Amniotic epithelial cell (primary cell): ENCODE data around the gene STRA6.

Experiments
- DNase-seq: peaks from one replicate; pipeline ENCODE4 v3.0.0-alpha.2; 2010; ENCODE audit warnings: low read depth

STRA6 gene, protein sequence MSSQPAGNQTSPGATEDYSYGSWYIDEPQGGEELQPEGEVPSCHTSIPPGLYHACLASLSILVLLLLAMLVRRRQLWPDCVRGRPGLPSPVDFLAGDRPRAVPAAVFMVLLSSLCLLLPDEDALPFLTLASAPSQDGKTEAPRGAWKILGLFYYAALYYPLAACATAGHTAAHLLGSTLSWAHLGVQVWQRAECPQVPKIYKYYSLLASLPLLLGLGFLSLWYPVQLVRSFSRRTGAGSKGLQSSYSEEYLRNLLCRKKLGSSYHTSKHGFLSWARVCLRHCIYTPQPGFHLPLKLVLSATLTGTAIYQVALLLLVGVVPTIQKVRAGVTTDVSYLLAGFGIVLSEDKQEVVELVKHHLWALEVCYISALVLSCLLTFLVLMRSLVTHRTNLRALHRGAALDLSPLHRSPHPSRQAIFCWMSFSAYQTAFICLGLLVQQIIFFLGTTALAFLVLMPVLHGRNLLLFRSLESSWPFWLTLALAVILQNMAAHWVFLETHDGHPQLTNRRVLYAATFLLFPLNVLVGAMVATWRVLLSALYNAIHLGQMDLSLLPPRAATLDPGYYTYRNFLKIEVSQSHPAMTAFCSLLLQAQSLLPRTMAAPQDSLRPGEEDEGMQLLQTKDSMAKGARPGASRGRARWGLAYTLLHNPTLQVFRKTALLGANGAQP

DNA sequence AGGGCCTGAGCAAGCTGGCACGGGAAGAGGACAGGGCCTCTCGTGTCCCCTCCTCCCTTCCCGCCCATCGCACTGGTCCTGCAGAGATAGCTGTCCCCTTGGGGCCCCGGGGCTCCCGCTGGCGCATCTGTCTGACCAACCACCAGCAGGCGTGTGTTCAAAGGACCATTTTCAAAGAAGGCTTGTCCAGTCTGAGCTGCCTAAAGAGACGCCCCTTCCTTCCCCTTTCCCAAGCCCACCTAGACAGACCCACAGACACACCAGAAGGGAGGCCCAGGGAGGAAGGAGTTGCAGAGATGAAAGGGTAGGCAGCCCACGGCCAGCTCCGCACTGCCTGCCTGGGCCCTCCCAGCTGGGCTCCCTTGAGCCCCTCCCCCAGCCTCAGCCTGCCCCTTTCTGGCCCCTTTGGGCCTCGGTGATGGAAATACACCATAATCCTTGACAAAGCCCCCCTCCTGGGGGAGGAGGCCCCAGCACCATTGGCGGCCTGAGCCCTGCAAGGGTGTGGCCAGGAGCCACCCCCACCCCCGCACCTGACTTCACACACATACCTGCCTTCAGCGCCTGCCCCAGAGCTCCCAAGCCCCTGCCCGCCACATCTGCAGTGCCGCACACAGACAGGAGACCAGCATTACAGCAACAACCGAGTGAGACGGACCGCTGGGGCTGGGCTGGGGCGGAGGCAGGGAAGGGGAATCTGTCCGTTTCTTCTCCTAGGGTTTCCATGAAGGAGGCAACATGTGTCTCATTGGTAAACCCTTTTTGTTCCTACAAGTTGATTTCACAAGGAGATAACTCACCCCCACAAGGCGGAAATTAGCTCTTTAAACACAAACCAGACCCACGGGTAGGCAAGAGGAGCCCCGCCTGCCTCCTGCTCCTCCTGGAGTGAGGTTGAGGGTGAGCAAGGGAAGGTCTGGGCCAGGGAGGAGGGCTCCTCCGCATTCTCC is at the start of gene STRA6:
TSS of gene STRA6 (minus strand) at position 336 of the 950 bp plus-strand sequence. CDS start 520 bp downstream, outside the sequence.
- peak; percentile 94 for DNase-seq

DNA sequence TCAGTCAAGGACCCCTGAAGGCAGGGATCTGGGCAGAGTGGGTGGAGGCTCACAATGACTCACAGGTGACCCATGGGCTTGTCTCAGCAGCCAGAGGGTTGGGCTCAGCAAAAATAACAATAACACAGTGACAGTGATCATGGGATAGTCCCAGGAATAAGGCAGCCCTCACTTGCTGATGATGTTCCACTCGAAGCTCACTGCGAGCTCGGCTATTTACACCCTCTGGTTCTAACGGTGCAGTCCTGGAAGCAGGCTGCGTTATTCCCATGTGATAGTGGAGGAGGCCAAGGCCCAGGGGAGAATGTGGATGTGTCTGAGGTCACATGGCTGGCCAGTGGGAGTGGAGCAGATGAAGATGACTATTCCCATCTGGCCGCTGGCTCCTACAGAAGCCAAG is 49.7 kb upstream of the STRA6 start:
- no peak for DNase-seq

DNA sequence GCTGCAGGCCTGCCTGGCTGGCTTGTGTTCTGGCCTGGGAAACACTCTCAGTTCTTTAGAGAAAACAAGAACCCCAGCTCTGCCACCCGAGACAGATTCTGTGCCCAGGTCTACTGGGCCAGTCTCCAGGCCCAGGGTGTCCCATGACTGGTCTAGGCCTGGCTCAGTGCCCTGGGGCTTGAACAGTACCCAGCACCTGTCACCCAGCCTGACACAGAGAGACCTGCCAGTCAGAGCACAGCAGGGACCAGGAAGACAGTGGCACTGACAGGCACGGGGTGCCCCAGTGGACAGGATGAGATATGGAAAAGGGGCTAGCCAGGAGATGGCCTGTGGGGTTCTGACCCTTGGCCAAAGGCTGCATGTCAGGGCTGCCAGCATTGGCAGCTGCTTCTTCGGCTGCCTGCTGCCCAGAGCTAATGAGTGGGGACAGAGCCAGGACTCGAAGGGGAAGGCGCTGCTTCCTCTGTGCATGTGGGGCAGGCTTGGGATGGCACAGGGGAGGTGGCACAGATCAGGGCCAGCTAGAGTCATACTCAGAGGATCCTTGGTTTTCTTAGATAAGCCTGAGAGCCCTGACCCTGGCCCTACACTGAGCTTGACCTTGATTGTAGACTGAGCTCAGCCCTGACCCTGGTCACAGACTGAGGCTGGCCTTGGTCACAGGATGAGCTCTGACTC is 48.7 kb upstream of the STRA6 start:
- no peak for DNase-seq

DNA sequence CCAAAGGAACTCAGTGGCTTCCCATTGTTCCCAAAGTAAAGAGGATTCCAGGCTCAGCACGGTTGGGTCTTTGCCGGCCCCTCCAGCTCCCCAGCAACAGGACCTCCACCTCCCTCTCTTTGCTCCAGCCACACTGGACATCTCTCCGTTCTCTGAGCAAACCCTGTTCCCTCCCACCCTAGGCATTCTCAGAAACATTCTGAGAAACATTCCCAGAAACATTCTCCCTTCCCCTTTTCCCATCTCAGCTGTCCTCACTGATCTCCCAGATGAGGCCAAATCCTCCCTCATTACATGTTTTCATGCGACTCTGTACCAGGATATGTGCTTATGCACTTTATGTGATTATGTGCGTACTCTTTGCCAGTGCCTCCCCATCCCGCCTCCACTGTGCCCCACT is 47.7 kb upstream of the STRA6 start:
- no peak for DNase-seq

DNA sequence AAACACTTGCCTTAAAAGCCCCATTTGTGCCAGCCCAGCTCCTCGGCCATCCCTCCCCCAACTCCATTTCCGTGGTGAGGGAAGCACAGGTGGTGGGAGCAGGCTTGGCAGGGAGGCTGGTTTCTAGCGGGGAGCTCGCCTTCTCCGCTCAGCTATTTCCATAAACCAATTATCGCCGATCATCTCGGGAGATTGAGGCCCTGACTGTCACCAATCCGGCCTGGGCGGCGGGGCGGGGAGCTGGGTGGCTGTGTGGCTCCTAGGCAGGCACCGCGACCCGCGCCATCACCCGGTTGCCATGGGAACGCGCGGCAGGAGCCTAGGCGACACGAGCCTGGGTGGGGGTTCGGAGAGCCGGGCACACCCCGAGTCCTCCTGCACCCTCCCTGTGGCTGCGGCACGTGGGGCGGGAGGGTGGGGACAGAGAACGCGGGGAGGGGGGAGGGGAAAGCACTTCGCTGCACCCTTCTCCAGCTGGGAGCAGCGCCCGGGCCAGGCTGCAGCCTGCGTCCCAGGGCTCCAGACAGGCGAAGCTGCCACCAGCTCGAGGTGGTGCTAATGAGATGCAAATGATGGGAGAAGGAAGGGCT is 42.9 kb upstream of the STRA6 start:
- DNase-seq = no peak

DNA sequence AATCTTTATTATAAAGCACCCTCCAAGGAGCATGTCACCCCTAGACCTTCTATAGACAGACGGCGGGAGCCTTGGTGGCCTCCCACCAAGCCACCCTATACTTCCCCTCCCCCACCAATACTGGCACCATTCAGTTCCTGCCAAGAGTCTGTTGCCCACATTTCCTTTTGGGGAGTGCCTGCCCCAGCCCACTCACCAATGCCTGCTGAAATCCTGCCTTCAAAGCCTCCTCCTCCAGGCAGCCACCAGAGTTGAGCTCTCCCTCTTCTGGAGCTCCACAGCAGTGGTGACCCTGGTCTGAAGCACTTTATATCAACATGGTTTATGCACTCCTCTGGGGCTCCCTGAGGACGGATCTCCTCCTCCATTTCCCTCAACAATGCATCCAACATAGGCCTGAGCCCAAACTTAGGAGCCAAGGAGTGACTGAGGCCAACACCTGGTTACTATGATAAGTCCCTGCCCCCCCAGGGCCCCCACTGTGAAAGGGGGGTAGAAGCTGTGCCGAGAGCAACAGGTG is 42.3 kb upstream of the STRA6 start:
- DNase-seq = no peak

DNA sequence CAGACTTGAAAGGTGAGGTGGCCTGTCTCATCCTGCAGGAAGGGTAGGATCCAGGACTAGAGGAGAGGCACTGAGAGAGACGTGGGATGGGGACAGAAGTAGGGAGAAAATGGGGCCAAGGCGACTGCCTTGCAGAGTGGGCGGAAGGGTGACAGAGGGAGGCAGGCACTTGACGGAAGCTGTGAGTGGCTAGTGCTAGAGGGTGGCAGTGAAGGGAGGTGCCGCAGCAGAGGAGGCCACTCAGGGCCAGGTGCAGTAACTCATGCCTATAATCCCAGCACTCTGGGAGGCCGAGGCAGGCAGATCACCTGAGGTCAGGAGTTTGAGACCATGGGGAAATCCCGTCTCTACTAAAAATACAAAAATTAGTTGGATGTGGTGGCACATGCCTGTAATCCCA is 40.8 kb upstream of the STRA6 start:
- DNase-seq = no peak

DNA sequence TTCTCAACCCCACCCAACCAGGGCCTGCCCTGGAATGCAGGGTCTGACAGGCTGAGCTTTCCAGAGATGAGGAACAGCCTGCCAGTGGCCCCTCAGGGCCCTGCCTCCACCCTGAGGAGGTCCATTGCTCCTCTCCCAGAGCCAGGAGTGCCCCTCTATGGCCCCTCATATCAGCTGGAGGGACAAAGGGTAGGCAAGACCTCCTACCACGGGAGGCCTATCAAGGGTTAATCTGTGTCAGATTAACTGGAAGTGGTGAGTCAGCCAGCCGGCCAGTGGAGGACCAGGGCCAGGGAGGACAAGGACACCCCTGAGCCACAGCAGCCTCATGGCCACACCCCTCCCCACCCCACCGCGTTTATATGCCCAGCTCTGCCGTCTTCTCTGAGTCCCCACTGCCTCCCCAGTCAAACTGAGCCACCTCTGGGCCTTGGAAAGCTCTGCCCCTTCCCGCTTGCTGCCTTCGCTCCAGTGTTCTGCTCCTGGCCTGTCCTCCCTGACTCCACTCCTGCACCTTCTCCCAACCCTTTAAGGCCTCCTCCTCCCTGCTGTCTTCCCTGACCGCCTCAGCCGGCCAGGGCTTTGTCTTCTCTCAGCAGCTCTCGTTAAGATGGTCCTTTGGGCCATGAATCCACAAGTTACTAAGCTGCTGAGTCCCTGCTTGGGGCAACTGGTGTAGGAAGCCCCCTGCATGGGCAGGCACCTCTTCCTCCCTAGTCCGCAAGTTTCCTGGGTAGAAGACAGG is 40.0 kb upstream of the STRA6 start:
- peak; percentile 24 for DNase-seq

DNA sequence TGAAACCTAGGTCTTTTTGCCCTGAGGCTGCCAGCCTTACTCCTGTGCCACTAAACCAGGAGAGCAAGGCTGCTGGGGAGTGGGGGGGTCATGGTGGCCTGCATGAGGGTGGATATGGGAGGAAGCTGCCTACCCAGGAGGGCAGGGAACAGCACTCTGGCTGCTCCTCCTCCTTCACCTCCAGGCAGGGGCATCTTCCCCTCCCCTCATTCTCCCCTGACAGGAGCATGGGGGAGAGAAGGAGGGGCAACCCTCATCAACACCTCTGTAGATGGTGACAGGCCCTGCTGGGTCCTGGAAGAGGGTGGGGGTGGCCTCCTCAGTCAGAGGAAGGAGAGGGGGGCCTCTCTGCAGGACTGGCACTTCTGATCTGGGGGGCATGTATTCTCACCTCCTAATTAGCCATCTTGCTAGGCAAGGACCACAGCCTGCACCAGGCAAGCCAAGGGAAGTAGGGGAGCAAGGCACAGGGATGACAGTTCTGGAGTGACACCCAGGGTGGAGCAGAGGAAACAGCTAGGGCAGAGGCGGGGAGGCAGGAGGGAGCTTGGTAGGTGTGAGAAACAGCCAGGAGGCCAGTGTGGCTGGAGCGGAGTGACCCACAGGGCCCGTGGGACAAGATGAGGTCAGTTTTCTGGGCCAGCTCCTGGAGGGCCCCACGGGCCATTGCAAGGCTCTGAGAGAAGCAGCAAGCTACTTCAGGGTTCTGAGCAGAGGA is 38.5 kb upstream of the STRA6 start:
- DNase-seq = no peak

DNA sequence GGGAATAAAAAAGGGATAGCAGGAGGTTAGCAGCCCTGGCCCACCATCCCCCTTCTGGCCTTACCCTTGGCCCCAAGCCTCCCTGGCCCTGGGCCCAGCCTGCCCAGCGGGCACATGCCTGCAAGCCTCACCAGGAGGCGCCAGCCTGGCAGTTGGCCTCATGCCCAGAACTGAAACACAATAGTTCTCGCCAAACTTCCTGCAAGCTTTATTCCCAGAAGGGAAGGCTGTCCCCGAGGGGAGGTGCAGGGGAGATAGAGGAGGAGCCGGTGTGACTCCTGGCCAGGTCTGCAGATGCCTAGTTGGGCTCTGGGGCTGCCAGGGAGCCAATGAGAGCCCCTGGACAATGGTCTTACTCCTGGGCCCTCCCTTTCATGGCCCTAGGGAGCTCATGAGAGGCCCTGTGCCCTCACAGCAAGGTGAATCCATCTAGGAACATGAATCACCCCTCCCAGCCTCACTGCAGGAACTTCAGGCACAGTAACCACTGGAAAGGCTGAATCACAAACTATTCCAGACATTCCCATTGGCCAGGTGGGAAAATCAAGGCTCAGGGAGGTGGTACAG is 37.5 kb upstream of the STRA6 start:
- DNase-seq = peak; percentile 51

DNA sequence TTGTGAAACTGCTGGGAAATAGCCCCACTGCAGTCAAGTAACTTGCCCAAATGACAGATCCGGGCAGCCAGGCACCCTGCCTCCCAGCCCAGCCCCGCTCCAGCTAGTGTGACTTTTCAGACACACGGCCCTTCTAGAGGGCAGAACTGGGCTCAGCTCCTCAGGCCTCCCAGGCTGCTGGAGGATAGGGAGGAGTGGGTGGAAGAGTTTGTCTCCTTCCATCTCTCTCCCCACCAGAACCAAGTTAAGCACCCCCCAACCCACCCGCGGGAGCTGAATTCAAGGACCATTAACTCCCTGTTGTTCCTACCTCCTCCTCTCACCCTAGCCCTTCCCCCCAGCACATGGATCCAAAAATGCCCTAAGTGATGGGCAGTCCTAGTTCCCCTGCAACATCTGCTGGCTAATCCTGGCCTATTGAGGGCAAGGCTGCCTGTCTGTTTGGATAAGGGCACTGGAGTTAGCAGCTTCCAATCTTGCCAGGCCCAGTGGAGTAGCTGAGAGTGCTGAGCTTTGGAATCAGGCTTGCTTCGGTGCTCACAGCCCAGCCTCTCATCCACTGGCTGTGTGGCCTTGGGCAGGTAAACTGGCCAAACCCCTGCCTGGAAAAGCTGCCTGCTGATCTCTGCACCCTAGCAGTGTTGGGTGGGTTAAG is 36.6 kb upstream of the STRA6 start:
- no peak for DNase-seq

DNA sequence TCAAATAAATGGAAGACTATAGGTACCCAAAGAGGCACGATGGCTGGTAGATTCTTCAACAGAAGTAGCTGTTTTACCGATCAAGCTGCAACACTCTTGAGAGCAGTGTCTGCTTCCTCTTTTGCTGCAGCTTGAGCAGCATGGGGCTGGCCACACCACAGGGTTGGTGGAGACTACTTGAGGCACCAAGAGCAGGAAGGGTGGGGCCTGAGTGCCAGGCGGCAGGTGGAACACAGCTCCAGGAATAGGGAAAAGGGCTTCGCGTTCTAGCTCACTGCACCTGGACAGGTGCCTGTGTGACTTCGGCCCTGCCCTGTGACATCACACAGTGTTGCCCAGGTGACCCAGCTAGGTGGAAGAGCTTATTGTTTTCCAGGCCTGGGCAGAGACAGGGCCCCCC is 33.4 kb upstream of the STRA6 start, which contains the start of gene CCDC33:
TSS of gene CCDC33 (plus strand) at position 365 of the 400 bp plus-strand sequence. CDS start 394 bp downstream, outside the sequence.
- DNase-seq = no peak

DNA sequence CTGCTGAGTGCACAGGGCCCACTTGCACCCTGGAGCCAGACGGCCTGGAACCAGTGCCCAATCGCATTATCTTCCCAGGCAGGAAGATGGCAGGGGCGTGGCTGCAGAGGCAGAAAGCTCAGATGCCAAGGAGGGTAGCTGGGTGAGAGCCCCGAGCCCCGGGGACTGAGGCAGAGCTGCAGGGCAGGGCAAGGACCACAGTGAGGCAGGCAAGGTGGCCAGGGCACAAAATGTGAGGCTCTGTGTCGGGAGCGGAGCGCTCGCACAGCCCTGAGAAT is 31.9 kb upstream of the STRA6 start:
- no peak for DNase-seq

DNA sequence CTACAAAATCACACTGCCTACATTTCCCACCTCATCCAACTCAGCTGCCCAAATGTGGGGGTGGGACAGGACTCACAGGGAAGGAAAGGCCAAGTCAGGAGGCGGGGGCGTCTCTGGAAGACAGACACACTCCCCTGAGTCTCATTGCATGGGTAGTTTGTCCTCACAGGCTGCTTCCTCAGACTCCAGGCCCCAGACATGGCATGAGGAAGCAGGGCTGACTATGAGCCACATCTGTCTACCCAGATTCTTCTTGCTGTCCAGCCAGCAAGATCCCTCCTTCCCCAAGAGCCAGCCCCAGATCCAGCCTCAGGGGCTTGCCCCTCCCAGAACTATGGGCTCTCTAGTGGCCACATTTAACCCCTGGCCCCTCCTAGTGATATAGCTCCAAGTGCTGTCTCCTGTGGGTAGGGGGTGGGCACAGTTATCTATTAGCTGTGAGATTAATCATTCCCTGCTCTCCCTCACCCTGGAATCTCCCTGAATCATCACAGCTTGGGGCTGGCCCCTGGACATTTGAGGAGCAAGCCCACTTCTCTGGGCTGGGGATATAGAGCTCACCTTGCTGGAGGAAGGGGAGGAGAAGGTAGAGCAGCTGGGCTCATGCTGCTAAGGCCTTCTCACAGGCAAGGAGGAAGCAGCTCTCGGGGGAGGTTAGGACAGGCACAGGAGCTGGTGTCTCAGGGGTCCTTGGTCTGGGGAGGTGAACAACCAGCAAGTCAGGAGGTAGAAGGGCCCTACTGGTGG is 31.4 kb upstream of the STRA6 start:
- DNase-seq = no peak

DNA sequence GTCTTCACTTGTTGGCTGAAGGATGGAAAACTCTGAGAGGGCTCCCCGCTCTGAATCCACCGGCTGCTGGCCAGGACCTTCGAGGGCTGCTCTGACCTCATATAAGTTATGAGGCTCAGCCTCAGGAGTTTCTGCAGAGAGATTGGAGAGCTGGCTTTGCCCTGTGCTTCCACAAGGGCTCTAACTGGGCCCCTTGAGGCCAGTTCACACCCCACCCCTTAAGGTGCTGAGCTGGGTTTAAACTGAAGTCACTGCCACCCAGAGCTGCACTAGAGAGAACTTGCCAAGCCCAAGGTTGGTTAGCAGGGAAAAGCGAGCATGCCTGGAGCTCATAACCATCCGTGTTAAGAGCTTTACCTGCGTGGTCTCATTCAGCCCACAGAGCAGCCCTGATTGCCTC is 30.8 kb upstream of the STRA6 start:
- DNase-seq = no peak

DNA sequence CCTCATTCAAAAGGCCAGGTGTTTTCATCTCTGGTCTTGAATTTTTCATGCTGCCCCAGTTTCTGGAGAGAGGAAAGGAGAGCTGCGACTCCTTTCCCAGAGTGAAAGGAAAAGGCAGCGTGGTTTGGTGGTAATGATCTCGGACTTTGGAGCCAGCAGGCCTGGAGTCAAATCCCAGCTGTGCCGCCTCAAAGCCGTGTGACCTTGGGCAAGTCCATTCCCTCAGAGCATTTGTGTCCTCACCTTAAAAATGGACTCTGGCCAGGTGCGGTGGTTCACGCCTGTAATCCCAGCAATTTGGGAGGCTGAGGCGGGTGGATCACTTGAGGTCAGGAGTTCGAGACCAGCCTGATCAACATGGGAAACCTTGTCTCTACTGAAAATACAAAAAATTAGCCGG is 28.9 kb upstream of the STRA6 start:
- DNase-seq = no peak

DNA sequence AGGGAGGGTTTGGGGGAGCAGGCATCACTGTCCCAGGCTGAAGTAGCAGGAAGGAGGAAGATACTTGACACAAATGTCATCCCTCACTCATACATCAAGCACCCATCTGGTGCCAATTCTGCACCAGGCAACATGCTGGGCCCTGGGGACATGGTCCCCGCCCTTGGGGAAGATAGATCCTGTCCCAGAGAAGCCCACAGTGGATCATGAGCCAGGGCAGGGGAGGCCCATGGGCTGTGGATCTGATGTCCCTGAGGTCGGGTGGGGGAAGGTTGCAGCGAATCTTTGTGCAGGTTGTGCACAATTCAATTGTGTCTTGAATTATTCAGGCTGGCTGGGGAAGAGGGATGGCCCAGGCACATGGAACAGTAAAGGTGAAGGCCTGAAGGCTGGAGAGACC is 27.1 kb upstream of the STRA6 start:
- DNase-seq = no peak

DNA sequence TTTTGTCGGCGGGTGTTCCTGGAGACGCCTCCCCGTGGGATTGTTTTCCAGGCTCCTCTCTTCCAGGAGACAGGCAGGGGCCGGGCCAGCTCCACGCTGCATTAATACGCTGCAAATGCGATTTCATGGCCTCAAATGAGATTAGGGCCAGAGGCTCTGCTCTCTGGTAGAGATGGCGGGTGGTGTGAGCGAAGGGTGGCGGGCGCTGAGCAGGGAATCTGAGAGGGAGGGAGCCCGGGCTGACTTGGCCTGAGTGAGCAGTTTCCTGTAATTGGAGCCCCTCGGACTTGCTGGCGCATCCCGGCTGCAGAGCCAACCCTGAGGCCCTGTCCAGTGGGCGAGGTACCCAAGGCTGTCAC is 26.1 kb upstream of the STRA6 start:
- DNase-seq = no peak
